Bone marrow (tissue), 2 donors: ENCODE data around the gene NFAT5.
"Not testable (repeated sequence)": the region's sequence is repeated elsewhere in the genome, so short reads cannot be mapped to it uniquely, and the experiment has no call there.

Experiments
- DNase-seq, 2 donors: peaks; one replicate each; lab custom pipeline; 2025; lab: John Stamatoyannopoulos, UW

The NFAT5 gene

GRCh38 chr16:69595127-69596036 is 29.6 kb downstream of the NFAT5 start:
- no peak for DNase-seq

DNA sequence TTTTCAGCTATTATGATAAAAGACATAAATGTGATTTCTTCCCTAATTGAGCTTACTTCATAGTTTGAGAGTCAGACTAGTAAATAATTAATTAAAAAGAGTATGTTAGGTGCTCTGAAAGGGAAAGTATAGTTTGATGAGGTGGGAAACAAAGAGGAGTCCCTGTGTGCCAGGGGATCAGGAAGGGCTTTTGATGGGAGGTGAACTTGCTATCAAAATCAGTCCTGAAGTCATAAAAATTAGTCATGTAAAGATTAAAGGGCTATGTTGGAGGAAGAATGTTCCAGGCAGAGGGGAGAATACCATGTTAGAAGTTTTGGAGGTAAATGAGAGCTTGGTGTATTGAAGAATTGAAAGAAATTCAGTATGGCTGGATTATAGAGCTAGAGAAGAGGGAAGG is 31.0 kb downstream of the NFAT5 start:
- DNase-seq = no peak

GRCh38 chr16:69598045-69598444 is 32.3 kb downstream of the NFAT5 start:
- DNase-seq = no peak

DNA sequence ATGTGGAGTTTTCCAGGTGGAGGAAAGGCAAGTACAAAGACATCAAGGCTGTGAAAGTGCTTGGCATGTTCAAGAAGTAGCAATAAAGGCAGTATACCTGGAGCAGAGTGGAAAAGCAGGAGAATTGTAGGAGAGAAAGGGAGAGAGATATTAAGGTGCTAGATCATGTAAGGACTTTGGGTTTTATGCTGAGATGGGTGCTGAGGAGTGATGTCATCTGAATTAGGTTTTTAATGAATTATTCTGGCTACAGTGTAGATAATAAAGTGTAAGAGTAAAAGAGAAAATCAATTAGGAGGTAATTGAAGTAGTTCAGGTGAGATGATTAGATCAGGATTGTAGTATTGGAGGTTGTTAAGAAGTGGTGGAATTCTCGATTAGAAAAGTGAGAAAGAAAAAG is 34.0 kb downstream of the NFAT5 start:
- no peak for DNase-seq

- peak in 1 of 2 donors; percentile 34 for DNase-seq
Measured at GRCh38 chr16:69600202-69600601, 34.4 kb downstream of the NFAT5 start.

DNA sequence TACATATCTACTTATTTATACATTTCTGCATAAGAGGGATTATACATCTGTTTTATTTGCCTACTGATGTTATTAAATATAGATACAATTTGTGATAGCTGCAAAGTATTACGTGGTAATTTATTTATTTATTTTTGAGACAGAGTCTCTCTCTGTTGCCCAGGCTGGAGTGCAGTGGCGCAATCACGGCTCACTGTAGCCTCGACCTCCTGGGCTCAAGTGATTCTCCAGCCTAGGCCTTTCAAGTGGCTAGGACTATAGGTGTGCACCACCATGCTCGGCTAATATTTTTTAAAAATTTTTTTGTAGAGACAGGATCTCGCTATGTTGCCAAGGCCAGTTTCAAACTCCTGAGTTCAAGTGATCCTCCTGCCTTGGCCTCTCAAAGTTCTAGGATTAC is 35.5 kb downstream of the NFAT5 start:
- no peak for DNase-seq

DNA sequence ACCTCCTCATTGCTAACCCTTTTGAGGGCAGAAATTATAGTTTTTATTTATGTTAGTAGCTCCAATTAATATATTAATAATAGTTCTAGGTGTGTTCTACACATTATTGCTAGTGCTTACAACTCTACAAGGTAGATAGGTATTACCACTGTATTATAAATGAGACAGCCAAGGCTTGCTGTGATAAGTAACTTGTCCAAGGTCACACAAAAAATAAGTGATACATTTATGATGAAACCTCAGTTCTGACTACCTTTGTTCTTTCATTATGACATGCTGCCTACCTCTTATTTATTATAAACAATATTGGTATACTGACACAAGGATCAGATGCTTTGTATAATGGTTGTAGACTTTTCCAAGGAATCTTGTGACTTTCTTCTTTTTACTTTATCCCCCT is 41.2 kb downstream of the NFAT5 start:
- no peak for DNase-seq

- no peak for DNase-seq
Measured at GRCh38 chr16:69607674-69608073, 41.9 kb downstream of the NFAT5 start.

DNA sequence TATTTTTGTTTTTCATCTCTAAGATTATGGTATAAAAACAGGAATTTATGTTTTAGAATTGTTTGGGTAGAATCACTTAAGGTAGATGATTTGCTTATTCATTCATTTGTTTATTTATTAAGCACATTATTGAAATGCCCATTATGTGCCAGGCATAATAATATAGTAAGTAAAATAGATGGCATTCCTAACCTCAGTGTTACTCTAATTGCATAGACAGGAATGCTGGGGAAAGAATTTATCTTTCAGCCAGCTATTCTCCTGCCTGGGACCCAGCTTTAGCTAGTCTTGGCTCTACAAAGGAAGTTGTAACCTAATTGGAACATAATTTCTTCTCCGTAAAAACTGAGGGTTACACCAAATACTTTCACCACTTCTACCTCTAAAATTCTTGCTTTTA is 44.6 kb downstream of the NFAT5 start:
- DNase-seq = no peak

DNA sequence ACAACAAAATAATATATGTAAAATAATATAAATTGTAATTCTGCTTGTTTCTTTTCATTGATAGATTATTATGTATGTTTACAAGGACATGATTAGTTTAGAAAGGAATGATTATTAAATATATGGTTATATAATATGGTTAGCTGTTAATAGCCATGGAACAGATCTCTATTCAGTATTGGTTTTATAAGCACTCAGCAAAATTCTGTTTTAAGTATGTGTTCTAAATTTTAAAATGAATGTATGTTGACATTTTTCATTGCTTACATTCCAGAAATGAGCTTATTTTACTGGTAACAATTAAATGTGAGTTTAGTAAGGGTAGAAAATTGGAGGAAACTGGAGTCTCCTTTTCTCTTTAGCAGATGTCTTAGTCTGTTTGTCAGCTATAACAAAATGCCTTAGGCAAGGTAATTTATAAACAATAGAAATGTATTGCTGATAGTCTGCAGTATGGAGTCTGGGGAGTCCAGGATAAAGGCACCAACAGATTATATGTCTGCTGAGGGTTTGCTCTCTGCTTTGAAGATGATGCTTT is 45.4 kb downstream of the NFAT5 start:
- no peak for DNase-seq

DNA sequence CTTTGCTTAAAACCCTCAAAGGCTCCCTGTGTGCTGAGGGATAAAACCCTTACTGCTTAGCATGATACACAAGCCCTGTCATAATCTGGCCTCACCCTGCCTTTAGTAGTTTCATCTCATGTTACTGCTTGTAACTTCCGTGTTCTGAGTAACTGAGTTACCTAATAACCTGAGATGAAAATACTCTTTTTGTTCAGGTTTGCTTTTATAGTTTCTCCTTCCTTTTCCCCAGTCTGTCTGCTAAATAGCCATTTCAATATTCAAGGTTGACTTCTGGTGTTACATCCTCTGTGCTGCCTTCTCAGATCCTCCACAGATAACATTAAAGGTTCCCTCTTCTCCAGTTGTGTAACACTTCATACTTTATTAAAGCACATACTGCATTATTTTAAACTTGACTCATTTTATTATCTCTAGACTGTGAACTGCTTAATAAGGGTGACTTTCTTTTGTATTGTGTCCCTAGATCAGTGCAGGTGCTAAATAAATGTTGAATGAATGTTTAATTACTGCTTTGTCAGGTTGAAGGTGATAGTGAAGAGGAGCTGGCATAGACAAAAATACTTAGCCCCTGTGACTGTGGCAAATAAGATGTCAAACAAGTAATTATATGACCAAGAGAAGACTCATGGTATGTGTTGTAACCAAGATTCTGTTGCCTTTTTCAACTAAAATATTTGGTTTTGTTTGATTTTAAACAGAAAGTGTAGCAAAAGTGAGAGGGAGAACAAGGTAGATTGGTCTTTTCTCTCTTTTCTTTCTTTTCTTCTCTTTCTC is 47.8 kb downstream of the NFAT5 start:
- DNase-seq = no peak

GRCh38 chr16:69615528-69615927 is 49.8 kb downstream of the NFAT5 start:
- no peak for DNase-seq

DNA sequence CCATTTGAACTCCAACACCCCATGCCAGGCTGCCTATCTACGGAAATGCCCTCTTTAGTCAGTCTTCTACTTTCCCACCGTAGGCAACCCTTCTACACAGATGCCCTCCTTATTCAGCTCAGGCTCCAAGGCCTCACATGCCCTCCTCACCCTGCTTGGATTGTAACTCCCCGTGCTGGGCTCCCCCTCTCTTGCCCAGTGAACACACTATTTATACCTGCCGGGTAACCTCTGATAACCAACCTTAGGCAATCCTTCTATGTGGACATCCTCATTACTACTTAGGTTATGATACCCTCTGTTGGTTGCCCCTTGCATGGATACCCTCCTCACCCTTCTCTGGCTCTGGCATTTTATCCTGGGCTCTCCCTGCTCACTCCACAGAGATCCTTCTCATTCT is 50.3 kb downstream of the NFAT5 start:
- no peak for DNase-seq

DNA sequence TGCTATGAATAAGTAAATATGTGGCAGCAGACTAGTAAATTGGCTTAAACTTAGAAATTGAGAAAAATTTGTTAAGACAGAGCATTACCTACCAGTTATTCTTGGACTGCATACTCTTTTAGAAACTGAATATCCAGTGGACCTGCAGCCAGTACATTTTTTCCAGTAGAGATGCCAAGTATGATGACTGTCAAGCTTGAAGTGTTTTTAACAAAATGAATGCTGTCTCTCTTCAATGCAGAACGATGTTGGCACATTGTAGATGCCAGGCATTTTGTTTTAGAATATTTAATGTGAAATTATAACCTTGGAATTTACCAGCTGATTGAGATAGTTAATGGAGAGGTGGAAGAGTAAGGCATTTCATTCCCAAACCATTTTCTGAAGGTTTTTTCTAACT is 52.5 kb downstream of the NFAT5 start:
- no peak for DNase-seq

DNA sequence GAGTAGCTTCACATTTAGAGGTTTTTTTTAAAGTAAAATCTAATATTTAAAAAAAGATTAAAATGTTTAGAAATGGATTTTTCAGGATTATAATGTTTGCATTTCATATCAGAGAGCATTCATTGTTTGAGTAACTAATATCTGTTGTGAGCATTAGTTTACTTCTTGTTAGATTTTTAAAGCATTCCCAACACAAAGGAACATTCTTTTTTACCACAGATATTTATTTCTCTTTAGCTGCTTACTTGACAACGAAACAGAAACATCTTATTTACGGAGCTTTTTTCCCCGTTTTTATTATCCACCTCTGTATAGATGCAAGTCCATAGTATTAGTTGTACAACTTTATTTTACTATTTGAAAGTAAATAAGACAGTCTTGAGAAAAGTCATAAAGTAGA is 53.0 kb downstream of the NFAT5 start:
- DNase-seq = no peak

- DNase-seq = no peak
Measured at GRCh38 chr16:69619514-69619913, 53.7 kb downstream of the NFAT5 start.

DNA sequence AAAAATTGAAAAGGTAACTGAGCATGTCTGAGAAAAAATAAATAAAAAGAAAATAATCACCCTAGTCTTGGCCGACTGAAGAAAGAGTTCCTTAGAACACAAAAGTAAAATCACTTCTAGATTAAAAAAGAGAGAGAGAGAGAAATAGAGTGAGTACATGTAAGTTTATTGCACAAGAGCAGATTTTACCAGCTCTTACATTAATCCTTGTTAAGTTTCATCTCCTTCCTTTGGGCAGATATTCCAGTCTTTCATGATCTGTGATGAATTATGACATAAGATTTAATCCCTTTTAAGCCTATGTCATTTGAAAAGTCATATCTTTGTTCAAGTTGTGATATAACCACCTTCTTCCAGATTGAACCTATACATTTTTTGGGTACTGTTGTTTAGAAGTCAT is 54.8 kb downstream of the NFAT5 start:
- DNase-seq = no peak

DNA sequence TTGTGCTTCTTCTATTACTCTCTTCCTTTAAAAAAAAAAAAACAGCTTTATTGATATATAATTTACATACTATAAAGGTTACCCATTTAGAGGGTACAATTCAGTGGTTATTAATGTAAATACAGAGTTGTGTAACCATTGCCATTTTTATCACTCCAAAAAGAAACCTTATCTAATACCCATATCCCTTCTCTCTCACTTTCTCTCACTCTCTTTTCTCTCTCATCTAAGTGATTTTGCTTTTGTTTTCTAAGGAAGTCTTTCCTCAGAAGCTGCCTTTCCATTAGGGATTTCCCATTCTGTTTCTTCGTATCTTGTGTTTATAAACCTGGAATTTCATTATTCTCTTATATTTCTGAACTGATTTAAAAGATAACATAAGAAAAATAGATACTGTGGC is 55.5 kb downstream of the NFAT5 start:
- no peak for DNase-seq

DNA sequence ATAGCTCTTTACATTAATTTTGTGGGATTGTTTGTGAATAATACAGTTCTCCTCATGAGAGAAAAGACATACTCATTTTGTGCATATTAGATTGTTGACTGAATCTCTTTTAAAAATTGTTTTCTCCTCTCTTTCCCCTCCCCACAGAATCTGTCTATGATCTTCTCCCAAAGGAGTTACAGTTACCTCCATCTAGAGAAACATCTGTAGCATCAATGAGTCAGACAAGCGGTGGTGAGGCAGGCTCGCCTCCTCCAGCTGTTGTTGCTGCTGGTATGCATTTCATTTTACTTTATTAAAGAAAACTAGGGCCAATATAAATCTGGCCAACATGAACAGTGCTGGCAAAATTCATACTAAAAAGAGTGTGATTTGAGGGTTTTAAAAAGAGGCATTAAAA is 60.5 kb downstream of the NFAT5 start:
- DNase-seq = no peak

DNA sequence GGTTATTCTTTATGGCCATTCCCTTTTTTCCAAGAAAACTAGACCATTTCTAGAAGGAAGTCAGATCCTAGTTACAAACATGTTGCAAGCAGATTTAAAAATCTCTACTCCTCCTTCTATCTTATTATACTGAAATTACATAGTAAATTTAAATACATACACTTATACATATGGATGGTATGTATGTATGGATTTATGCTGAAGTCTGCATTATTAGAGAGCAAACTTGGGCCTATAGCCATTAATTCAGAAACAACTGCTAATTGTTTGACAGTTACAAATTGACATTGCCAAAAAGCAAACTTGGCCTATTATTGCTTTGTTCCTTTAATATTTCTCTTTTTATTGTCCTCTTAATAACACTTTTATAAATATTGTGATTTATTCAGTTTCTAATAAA is 67.1 kb downstream of the NFAT5 start:
- DNase-seq = no peak

GRCh38 chr16:69633375-69633774 is 67.6 kb downstream of the NFAT5 start:
- no peak for DNase-seq

GRCh38 chr16:69636563-69637146 is 70.9 kb downstream of the NFAT5 start:
- not testable (repeated sequence) for DNase-seq
